ENCODE measurements around the gene PIP5K1A. TPM values are rescaled to one million over a fixed set of nuclear protein-coding genes. Genes with fewer than 3 reads are reported as not detected.

Gene PIP5K1A
- total and polyA plus RNA-seq, 2 of the 8 experiments (the other 6 are each of a cell fraction or from before 2014, with no cell fraction given), result 87.5 to 105 TPM

DNA sequence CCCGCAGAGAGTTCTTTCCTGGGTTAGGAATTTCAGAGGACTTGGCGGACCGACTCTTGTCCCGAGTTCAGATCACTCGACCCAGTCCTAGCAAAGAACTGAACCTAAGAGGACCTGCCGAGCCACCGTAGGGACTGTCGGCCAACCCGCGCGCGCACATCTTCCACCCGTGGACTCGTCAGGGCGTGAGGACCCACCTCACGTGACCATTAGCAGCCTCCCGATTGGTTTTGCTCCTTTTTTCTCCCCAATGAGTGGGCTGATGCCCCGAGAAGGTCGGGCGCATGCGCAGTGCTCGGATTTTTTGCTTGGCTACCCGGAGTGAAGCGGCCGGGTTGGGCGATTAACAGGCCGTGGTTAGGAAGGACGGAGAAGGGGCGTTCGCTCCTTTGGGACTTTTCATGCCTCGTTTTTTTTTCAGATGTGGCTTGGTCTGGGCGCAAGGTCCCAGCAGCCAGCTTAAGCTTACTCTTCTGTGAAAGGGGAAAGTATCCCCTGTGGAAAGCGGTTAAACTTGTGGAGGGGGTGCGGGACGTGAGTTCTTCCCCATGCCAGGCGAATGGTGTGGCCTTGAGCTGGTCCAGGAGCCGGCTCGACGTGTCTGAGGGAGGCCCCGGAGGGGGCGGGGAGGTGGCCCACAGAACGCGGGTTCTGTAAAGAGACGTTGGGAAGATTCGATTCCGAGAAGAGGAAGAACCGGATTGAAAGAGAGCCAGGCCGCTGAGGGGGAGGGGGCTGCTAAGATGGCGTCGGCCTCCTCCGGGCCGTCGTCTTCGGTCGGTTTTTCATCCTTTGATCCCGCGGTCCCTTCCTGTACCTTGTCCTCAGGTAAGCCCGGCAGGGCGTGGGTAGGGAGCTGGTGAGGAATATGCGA lies at the start of gene PIP5K1A (continued):
- TF ChIP-seq TBP (IDR thresholded peaks at IDR 0.05; ENCODE audit: low read depth, low read length), result peak; percentile 54
- TF ChIP-seq, protein P1, sequence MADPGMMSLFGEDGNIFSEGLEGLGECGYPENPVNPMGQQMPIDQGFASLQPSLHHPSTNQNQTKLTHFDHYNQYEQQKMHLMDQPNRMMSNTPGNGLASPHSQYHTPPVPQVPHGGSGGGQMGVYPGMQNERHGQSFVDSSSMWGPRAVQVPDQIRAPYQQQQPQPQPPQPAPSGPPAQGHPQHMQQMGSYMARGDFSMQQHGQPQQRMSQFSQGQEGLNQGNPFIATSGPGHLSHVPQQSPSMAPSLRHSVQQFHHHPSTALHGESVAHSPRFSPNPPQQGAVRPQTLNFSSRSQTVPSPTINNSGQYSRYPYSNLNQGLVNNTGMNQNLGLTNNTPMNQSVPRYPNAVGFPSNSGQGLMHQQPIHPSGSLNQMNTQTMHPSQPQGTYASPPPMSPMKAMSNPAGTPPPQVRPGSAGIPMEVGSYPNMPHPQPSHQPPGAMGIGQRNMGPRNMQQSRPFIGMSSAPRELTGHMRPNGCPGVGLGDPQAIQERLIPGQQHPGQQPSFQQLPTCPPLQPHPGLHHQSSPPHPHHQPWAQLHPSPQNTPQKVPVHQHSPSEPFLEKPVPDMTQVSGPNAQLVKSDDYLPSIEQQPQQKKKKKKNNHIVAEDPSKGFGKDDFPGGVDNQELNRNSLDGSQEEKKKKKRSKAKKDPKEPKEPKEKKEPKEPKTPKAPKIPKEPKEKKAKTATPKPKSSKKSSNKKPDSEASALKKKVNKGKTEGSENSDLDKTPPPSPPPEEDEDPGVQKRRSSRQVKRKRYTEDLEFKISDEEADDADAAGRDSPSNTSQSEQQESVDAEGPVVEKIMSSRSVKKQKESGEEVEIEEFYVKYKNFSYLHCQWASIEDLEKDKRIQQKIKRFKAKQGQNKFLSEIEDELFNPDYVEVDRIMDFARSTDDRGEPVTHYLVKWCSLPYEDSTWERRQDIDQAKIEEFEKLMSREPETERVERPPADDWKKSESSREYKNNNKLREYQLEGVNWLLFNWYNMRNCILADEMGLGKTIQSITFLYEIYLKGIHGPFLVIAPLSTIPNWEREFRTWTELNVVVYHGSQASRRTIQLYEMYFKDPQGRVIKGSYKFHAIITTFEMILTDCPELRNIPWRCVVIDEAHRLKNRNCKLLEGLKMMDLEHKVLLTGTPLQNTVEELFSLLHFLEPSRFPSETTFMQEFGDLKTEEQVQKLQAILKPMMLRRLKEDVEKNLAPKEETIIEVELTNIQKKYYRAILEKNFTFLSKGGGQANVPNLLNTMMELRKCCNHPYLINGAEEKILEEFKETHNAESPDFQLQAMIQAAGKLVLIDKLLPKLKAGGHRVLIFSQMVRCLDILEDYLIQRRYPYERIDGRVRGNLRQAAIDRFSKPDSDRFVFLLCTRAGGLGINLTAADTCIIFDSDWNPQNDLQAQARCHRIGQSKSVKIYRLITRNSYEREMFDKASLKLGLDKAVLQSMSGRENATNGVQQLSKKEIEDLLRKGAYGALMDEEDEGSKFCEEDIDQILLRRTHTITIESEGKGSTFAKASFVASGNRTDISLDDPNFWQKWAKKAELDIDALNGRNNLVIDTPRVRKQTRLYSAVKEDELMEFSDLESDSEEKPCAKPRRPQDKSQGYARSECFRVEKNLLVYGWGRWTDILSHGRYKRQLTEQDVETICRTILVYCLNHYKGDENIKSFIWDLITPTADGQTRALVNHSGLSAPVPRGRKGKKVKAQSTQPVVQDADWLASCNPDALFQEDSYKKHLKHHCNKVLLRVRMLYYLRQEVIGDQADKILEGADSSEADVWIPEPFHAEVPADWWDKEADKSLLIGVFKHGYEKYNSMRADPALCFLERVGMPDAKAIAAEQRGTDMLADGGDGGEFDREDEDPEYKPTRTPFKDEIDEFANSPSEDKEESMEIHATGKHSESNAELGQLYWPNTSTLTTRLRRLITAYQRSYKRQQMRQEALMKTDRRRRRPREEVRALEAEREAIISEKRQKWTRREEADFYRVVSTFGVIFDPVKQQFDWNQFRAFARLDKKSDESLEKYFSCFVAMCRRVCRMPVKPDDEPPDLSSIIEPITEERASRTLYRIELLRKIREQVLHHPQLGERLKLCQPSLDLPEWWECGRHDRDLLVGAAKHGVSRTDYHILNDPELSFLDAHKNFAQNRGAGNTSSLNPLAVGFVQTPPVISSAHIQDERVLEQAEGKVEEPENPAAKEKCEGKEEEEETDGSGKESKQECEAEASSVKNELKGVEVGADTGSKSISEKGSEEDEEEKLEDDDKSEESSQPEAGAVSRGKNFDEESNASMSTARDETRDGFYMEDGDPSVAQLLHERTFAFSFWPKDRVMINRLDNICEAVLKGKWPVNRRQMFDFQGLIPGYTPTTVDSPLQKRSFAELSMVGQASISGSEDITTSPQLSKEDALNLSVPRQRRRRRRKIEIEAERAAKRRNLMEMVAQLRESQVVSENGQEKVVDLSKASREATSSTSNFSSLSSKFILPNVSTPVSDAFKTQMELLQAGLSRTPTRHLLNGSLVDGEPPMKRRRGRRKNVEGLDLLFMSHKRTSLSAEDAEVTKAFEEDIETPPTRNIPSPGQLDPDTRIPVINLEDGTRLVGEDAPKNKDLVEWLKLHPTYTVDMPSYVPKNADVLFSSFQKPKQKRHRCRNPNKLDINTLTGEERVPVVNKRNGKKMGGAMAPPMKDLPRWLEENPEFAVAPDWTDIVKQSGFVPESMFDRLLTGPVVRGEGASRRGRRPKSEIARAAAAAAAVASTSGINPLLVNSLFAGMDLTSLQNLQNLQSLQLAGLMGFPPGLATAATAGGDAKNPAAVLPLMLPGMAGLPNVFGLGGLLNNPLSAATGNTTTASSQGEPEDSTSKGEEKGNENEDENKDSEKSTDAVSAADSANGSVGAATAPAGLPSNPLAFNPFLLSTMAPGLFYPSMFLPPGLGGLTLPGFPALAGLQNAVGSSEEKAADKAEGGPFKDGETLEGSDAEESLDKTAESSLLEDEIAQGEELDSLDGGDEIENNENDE (IDR thresholded peaks at IDR 0.05; ENCODE audit: insufficient replicate concordance, low read length), result no peak
- TF ChIP-seq KDM5A (IDR thresholded peaks at IDR 0.05; ENCODE audit: low read length), result 0 out of 2 replicates have a peak, but pooled peaks have one; percentile 55
- TF ChIP-seq POLR2A (IDR thresholded peaks at IDR 0.05; ENCODE audit: control extremely low read depth in 1 of 2, low read depth in 2 of 2, low read length in 2 of 2), result peak; percentile 66 to 69; a peak in 2 of 3 replicates
- peak; percentile 31; the same call in 1 of the 2 replicates for TF ChIP-seq RBBP5 (IDR thresholded peaks at IDR 0.05; ENCODE audit: borderline replicate concordance, low read depth, low read length)
- peak in 1 of 2 experiments; percentile 79; a peak in 2 of 4 replicates for TF ChIP-seq HDAC2 (IDR thresholded peaks at IDR 0.05; ENCODE audit: borderline replicate concordance in 1 of 2, low read depth in 2 of 2, low read length in 2 of 2)
- no peak for TF ChIP-seq JUND (IDR thresholded peaks at IDR 0.05; ENCODE audit: low read length)
- peak; percentile 74 for TF ChIP-seq TAF1 (IDR thresholded peaks at IDR 0.05; ENCODE audit: low read depth, low read length)
- peak; percentile 81 for TF ChIP-seq POLR2AphosphoS5 (IDR thresholded peaks at IDR 0.05; ENCODE audit: low read depth, low read length)
- TF ChIP-seq YY1 (IDR thresholded peaks at IDR 0.05; ENCODE audit: low read depth, low read length), result peak; percentile 93; the same call in 1 of the 2 replicates

Measured in H1 (cell line).